Large intestine (tissue), 12 donors: ENCODE data around the gene IARS1. TPM values are rescaled to one million over a fixed set of nuclear protein-coding genes. Genes with fewer than 3 reads are reported as not detected.

Experiments
- DNase-seq, 2 donors: peaks; one replicate each; pipeline versions ENCODE4 v3.0.0 to v3.0.0-alpha.2; 2013
- H3K27ac ChIP-seq: one replicate; pipeline ENCODE4 v1.5.1; 2013; ENCODE audit warnings: low read length
- H3K27me3 ChIP-seq: 2 replicates; pipeline ENCODE4 v1.6.1; 2013; ENCODE audit warnings: low read length; ENCODE audit not compliant: control insufficient read depth, insufficient read depth
- H3K36me3 ChIP-seq: 2 replicates; pipeline ENCODE4 v1.6.1; 2013; ENCODE audit warnings: low read length; ENCODE audit not compliant: control insufficient read depth, insufficient read depth
- H3K4me1 ChIP-seq: one replicate; pipeline ENCODE4 v1.6.1; 2013; ENCODE audit warnings: low read length; ENCODE audit not compliant: control insufficient read depth, insufficient read depth
- H3K4me3 ChIP-seq: one replicate; pipeline ENCODE4 v1.5.1; 2013; ENCODE audit warnings: low read length
- H3K9me3 ChIP-seq: one replicate; pipeline ENCODE4 v1.6.1; 2013; ENCODE audit warnings: mild to moderate bottlenecking, low read depth, low read length, moderate library complexity; ENCODE audit not compliant: control insufficient read depth
- WGBS: methylation state at CpG from one replicate; pipeline ENCODE4 v1.1.5; 2013; ENCODE audit warnings: low lambda C conversion rate; ENCODE audit not compliant: insufficient coverage; 5-methylcytosine and 5-hydroxymethylcytosine counted together
- long read RNA-seq, 11 donors: transcript quantifications; one replicate each; lab custom pipeline, GENCODE V29; 2026
- polyA plus RNA-seq: library from polyadenylated mRNA; unstranded; fragments of 120-200 nt; gene quantifications from one replicate; pipeline ENCODE4 v1.2.1, GENCODE V29; 2013

IARS1 gene
- 60.5 TPM for polyA plus RNA-seq
- long read RNA-seq, donor 1, partial matches to known transcripts, result 0 of 1 reads
- long read RNA-seq, donor 1, other reads (novel, unspliced or antisense), result 0 of 1 reads
- long read RNA-seq, donor 2, full-length matches to known transcripts, result 4 of 4 reads
- long read RNA-seq, donor 2, partial matches to known transcripts, result 0 of 4 reads
- long read RNA-seq, donor 2, other reads (novel, unspliced or antisense), result 0 of 4 reads
- long read RNA-seq, donor 3, result 0 reads
- long read RNA-seq, donor 4, partial matches to known transcripts, result 0 of 1 reads
- long read RNA-seq, donor 4, other reads (novel, unspliced or antisense), result 0 of 1 reads
- long read RNA-seq, donor 5, partial matches to known transcripts, result 0 of 1 reads
- long read RNA-seq, donor 5, other reads (novel, unspliced or antisense), result 0 of 1 reads
- long read RNA-seq, donor 6, partial matches to known transcripts, result 8 of 8 reads
- long read RNA-seq, donor 6, other reads (novel, unspliced or antisense), result 0 of 8 reads
- long read RNA-seq, donor 7, partial matches to known transcripts, result 0 of 2 reads
- long read RNA-seq, donor 7, other reads (novel, unspliced or antisense), result 0 of 2 reads
- long read RNA-seq, donor 8, full-length matches to known transcripts, result 2 of 8 reads
- long read RNA-seq, donor 8, partial matches to known transcripts, result 6 of 8 reads
- long read RNA-seq, donor 8, other reads (novel, unspliced or antisense), result 0 of 8 reads
- long read RNA-seq, donor 9, result 0 reads
- long read RNA-seq, donor 10, full-length matches to known transcripts, result 1 of 6 reads
- long read RNA-seq, donor 10, partial matches to known transcripts, result 5 of 6 reads
- long read RNA-seq, donor 10, other reads (novel, unspliced or antisense), result 0 of 6 reads
- long read RNA-seq, donor 11, full-length matches to known transcripts, result 1 of 1 reads
- long read RNA-seq, donor 11, partial matches to known transcripts, result 0 of 1 reads
- long read RNA-seq, donor 11, other reads (novel, unspliced or antisense), result 0 of 1 reads

- Histone ChIP-seq H3K9me3 (no peaks in the 10 kb centered on the region), H3K27me3 (no peaks in the 10 kb centered on the region), H3K36me3 (peaks cover 21% of the 10 kb centered on the region), H3K4me3 (peak within 1 kb of the TSS; percentile 87), H3K4me1 (peaks cover 9% of the 10 kb centered on the region), H3K27ac (peak within 1 kb of the TSS; percentile 73)
- 2% methylated on average over 7 of the region's 63 CpGs for WGBS
- DNase-seq, result peak; percentile 98 to 99
These were observed at the start of gene IARS1 for GRCh38 chr9:92293452-92294296. TSS of gene IARS1 (minus strand) at chr9:92293697. CDS start at chr9:92289419, 4,278 bp downstream.

DNA sequence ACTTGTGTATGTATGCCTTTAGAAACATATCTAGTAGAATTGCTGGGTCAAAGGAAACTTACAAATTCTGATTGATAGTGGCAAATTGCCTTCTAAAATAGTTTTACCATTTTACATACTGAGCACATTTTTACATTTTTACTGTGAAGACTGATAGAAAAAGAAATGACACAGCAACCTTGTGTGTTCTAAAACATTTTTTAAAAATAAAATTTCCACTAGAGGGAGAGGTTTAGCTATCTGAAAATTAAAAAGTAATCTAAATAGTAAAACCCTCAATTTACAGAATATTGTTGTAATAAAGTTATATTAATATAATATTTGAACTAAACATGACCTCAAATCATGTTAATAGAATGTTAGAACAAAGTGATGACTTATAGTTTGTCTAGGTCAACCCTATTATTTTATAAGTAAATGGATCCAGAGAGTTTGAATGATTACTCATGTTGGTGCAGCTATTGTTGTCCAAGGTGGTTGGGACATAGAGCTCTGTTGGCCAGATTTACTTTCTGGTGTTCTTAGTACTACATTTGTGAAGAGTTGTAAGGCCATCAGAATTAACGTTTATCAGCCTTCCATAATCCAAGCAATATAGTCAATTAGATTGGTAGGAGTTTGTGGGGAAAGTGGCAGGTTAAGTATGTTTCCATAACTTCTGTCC lies 49.5 kb upstream of the IARS1 start:
- no peak overlapping the region for H3K27ac ChIP-seq
- no CpG with 5 or more reads among the region's 1 CpG for WGBS
- no peaks in the 10 kb centered on the region for H3K4me1 ChIP-seq
- DNase-seq, result no peak
- H3K4me3 ChIP-seq, result no peak overlapping the region
- H3K9me3 ChIP-seq, result no peaks in the 10 kb centered on the region
- H3K27me3 ChIP-seq, result no peaks in the 10 kb centered on the region
- H3K36me3 ChIP-seq, result peaks cover 7% of the 10 kb centered on the region

DNA sequence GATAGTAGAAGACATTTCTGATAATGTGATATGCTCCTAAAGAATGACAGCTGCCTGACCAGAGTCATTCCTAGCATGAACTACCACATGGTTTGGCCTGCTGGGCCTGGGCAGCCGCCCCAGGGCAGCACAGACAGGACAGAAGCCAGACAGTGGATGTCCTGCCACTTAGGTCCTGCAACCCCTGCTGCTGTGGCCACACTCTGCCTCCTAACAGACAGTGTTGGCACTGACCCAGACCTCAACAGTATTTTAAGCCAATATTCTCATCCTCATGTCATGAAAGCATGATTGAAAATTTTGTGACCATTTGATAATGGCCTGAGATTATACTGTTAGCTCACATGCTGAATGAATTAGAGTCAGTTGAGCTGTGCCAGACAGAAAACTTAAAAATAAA lies 48.1 kb upstream of the IARS1 start:
- Histone ChIP-seq H3K9me3 (no peaks in the 10 kb centered on the region), H3K27ac (no peak overlapping the region), H3K36me3 (peaks cover 7% of the 10 kb centered on the region), H3K27me3 (no peaks in the 10 kb centered on the region), H3K4me1 (no peaks in the 10 kb centered on the region), H3K4me3 (no peak overlapping the region)
- no CpG with 5 or more reads among the region's 1 CpG for WGBS
- DNase-seq, result no peak

- no peak for DNase-seq
- Histone ChIP-seq H3K36me3 (no peaks in the 10 kb centered on the region), H3K9me3 (no peaks in the 10 kb centered on the region), H3K27me3 (no peaks in the 10 kb centered on the region), H3K4me1 (no peaks in the 10 kb centered on the region), H3K4me3 (no peak overlapping the region), H3K27ac (no peak overlapping the region)
- WGBS, result 90% methylated on average over 2 of the region's 2 CpGs
These were observed 39.8 kb upstream of the IARS1 start for GRCh38 chr9:92333282-92333634.

DNA sequence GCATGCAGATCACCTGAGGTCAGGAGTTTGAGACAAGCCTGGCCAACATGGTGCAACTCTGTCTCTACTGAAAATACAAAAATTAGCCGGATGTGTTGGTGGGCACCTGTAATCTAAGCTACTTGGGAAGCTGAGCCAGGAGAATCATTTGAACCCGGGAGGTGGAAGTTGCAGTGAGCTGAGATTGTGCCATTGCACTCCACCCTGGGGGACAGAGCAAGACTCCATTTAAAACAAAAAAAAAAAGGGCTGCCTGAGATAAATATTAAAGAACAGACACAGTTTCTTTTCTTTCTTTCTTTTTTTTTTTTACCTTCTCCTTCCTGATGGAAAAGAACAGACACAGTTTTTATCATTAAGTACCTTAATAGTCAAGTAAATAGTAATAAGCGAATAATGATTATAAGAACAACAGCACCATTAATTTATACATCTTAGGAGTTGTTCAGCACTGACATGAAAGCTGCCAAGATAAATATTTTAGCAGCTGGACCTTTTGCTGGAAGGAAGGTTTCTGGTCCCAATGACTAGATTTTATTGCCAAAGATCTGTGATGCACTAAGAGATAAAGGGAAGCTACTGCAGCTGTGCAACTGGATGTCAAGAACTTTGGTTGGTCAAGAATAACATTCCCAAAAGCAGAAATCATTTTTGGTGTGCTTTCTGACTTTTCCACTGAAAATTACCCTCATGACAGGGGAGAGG lies 39.2 kb upstream of the IARS1 start:
- Histone ChIP-seq H3K4me1 (no peaks in the 10 kb centered on the region), H3K36me3 (no peaks in the 10 kb centered on the region), H3K27me3 (no peaks in the 10 kb centered on the region), H3K4me3 (no peak overlapping the region), H3K9me3 (no peaks in the 10 kb centered on the region), H3K27ac (no peak overlapping the region)
- DNase-seq, result no peak
- WGBS, result 83% methylated on average over 1 of the region's 3 CpGs

- Histone ChIP-seq H3K4me3 (no peak overlapping the region), H3K36me3 (no peaks in the 10 kb centered on the region), H3K4me1 (peaks cover 6% of the 10 kb centered on the region), H3K9me3 (no peaks in the 10 kb centered on the region), H3K27me3 (no peaks in the 10 kb centered on the region), H3K27ac (no peak overlapping the region)
- DNase-seq, result peak; percentile 8 to 10
- WGBS, result no CpG with 5 or more reads among the region's 2 CpGs
These were observed 34.7 kb upstream of the IARS1 start for GRCh38 chr9:92328225-92328624.

- 60% methylated on average over 1 of the region's 2 CpGs for WGBS
- Histone ChIP-seq H3K27me3 (no peaks in the 10 kb centered on the region), H3K27ac (no peak overlapping the region), H3K4me1 (peaks cover 6% of the 10 kb centered on the region), H3K9me3 (no peaks in the 10 kb centered on the region), H3K36me3 (peaks cover 8% of the 10 kb centered on the region), H3K4me3 (no peak overlapping the region)
- DNase-seq, result no peak
These were observed 33.9 kb upstream of the IARS1 start for GRCh38 chr9:92327283-92327850.

DNA sequence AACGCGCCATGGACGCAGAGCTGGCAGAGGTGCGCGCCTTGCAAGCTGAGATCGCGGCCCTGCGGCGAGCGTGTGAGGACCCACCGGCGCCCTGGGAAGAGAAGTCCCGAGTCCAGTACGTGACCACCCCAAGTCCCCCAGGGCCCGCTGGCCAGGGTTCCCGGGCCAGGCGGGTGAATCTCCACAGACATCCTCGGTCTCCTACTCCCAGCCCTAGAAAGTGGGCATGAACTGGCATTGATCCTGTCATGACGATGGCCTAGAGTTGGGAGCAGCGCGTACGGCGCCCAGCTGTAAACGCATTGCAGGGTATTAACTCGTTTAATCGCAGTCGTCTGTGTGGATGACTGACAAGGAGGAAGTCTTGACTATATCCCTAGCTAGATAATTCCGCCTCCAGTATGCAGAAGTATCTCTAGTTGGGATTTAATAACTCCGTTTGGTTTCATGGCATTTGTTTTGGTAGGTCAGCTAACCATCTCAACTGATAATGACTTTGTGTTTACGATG lies 32.5 kb upstream of the IARS1 start:
- Histone ChIP-seq H3K36me3 (peaks cover 13% of the 10 kb centered on the region), H3K4me3 (peak overlapping the region; percentile 77), H3K9me3 (no peaks in the 10 kb centered on the region), H3K27ac (peak overlapping the region; percentile 95), H3K27me3 (no peaks in the 10 kb centered on the region), H3K4me1 (peaks cover 6% of the 10 kb centered on the region)
- WGBS, result 0% methylated on average over 1 of the region's 30 CpGs
- DNase-seq, result no peak
